Fibroblast of skin of right biceps (primary cell): Measurements from ENCODE around the gene SYCN.

ENCODE experiments used
- DNase-seq: peaks from one replicate; pipeline ENCODE4 v3.0.0-alpha.2; 2013

SYCN gene

DNA sequence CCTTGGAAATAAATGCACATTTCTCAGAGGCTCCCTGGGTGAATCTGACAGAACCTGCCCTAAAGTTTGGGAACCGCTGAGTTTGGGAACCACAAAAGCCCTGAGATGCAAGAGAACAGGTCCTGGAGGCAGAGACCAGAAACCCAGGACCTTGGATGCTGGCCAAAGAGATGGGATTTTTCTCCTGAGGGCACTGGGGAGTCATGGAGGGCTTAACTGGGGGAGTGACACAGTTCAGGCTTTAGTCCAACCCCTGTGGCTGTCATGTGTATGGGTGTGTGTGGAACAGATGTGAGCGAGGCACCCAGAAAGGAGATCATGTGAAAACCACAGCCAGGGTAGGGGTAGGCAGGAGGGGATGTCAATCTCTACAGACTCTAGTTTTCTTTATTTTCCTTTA is 11.2 kb downstream of the SYCN start:
- no peak for DNase-seq

GRCh38 chr19:39190768-39191167 is 13.3 kb downstream of the SYCN start:
- DNase-seq: no peak

DNA sequence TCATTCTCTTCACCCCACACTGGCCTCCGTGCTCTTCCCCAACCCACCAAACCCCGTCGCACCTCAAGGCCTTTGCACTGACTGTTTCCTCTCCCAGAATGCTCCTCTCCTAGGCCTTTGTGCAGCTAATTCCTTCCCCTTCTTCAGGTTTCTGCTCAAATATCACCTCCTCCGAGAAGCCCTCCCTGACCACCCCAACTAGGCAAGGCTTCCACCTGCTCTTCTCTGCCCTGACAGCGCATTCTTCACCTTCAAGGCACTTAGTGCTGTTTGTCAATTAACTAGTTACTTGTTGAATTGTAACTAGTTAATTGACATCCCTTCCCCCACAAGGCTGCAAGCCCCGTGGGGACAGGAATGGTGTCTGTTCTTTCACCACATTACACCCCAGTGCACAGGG is 15.1 kb downstream of the SYCN start:
- no peak for DNase-seq

DNA sequence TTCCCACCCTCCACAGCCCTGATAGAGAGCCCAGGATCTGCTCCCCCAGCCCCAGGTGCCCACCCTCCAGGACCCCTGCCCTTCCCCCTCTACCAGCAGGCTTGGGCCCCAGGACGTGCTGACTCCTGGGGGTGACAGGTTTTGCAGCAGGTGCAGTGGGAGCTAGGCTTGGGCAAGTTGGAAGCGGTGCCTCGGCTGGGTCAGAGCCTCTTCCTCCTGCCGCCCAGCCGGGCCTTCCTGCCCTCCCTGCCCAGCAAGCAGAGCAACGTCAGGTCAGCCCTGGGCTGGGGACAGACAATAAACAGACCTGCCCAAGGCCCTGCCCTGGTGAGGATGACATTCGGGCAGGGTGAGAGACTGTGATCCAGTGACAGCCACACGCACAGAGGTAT is 16.5 kb downstream of the SYCN start:
- no peak for DNase-seq

DNA sequence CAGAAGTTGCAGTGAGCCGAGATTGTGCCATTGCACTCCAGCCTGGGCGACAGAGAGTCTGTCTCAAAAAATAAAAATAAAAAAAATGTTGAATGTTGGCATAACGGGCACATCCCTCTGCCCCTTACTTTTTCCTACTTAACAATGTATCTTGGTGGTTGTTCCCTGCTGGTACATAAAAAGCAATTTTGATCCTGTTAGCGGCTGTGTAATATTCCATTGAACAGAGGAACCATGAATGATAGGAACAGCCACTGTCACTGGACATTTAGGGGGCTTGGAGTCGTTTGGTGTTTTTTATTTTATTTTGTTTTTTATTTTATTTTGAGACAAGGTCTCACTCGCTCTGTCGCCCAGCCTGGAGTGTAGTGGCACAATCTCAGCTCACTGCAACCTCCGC is 17.7 kb downstream of the SYCN start:
- no peak for DNase-seq

- DNase-seq: peak; percentile 27
Measured at GRCh38 chr19:39183104-39183503, 21.0 kb downstream of the SYCN start.

DNA sequence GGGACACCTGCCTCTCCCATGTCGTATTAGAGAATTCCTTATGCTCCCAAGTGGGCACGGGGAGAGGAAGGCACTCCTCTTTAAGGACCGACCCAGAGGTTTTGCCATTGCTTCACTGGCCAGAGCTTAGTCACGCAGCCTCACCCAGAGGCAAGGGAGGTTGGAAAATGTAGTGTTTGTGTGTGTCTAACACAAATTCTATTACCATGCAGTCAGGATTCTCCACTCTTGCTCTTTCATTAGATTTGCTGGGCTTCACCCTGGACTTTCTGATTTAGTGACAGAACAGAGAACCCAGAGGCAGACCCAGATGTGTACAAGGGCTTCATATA is 21.9 kb downstream of the SYCN start:
- no peak for DNase-seq

DNA sequence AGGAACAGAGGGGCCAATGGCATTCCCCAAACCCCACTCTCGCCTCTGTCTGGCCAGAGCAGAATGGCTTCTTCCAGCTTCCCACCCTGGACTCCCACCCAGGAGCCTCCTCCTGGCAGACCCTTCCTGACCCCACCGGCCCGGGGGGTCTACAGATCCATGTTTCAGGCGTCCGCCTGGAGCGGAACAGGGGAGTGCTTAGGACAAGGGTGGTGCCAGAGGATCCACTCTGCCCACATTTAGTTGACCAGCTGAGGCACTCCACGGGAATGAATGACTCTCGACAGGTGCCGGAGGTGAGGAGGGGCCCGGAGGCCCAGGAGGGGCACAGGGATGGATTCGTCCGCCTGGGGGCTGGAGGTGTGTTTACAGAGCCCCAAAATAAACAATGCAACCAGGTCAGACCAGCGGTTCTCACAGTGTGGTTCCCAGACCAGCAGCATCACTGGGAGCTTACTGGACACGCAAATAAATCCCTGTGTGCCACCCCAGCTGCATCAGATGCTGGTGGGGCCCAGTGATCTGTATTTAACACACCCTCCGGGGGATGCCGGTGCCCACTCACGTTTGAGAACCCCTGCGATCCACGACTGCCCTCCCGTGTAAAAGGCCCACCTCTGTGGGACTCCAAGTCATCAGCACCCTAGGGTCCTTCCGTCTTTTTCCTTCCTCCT is 22.4 kb downstream of the SYCN start:
- no peak for DNase-seq

DNA sequence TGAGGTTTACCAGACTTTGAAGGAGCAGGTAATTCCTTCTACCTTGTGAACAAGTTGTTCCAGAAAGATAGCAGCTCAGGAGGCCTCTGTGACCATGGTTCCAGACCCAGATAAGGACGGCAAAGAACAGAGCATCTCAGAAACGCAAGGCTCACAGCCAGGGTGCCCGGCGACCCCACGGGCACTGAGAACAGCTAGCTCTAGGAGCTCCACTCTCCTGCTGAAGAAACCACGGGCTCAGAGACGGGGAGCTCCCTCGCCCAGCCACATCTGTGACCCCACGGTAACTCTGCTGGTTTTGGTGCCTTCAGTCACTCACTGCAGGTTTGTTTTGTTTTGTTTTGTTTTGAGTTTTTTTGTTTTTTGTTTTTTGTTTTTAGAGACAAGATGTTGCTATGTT is 23.3 kb downstream of the SYCN start:
- DNase-seq: no peak

DNA sequence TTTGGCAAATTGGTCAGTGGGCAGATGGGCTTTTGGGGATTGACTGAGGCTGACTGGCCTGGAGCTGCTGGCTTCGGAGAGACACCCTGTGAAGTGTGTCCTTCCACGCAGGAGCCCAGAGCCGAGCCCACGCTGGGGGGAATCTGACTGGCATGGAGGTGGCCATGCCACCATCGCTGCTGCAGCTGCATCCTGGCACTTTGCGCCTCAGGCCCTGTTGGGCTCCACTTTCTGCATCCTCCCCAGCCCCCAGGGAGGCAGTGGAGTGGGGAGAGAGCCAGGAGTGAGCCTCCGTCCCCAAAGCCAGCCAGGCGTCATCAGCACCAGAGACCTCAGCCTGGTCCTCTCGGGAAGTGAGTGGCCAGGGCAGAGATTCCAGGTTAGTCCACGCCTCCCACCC is 24.3 kb downstream of the SYCN start:
- DNase-seq: no peak

DNA sequence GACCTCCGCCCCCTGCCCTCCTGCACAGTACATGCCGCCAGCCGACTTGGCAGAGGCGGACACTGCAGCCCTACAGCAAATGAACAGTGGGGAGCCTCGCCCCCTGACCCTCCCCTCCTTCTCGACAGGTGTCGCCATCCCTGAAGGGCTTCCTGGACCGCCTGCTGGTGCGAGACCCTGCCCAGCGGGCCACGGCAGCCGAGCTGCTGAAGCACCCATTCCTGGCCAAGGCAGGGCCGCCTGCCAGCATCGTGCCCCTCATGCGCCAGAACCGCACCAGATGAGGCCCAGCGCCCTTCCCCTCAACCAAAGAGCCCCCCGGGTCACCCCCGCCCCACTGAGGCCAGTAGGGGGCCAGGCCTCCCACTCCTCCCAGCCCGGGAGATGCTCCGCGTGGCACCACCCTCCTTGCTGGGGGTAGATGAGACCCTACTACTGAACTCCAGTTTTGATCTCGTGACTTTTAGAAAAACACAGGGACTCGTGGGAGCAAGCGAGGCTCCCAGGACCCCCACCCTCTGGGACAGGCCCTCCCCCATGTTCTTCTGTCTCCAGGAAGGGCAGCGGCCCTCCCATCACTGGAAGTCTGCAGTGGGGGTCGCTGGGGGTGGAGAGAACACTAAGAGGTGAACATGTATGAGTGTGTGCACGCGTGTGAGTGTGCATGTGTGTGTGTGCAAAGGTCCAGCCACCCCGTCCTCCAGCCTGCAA is 25.6 kb downstream of the SYCN start:
- DNase-seq: no peak

DNA sequence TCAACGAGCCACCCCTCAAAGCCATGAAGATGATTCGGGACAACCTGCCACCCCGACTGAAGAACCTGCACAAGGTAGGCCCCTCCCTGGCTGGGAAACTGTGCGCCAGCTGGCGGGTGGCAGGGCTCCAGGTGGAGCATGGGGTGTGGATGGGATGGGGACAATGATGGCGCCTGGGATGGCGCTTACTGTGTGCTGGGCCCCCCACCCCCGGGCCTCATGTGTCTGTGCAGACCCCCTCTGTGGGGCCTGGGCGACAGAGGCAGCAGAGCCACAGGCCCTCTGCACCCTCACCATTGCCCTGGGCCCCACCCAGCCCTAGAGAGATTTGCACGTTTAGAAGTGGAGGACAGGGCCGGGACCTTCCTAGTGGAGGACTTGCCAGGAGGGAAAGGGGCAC is 26.3 kb downstream of the SYCN start:
- DNase-seq: no peak

- no peak for DNase-seq
Measured at GRCh38 chr19:39177110-39177699, 26.9 kb downstream of the SYCN start.

DNA sequence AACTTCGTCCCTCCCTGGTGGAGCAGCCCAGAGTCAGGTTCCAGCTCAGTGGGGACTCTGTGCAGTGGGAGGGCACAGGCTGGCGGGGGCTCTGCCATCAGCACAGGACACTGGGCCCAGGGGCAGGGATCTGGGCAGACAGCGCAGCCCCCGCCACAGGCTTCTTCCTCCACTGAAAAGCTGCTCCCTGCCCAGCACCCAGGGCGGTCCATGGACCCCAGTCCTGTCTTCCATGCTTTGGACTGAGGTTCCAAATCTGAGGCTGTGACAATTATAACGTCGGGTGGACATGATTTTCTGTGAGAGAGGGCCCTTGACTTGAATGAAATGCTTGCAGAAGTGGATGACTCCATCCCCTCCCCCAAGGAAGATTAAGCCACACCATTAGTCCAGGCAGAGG is 28.5 kb downstream of the SYCN start:
- DNase-seq: no peak

GRCh38 chr19:39174558-39175544 is 29.2 kb downstream of the SYCN start:
- no peak for DNase-seq

DNA sequence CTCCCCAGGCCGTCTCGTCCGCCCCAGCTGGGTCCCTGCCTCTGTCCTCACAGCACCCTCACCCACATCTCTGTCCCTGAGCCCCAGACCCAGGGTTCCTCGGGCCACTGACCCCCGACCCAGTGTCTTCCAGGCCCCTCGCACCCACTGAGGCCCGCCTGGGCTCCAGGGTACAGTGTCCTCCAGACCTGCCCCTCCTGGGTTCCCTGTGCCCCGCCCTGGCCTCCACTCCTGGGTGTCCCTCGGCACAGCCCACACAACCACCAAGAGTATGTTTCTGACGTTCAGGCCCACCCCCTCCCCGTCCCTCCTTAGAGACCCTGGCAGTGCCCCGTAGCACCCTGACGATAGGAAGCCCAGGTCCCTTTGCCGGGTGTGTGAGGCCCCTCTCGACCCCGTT is 29.9 kb downstream of the SYCN start:
- no peak for DNase-seq

- DNase-seq: no peak
Measured at GRCh38 chr19:39173502-39173991, 30.5 kb downstream of the SYCN start.

- DNase-seq: no peak
Measured at GRCh38 chr19:39172700-39173501, 31.2 kb downstream of the SYCN start.

DNA sequence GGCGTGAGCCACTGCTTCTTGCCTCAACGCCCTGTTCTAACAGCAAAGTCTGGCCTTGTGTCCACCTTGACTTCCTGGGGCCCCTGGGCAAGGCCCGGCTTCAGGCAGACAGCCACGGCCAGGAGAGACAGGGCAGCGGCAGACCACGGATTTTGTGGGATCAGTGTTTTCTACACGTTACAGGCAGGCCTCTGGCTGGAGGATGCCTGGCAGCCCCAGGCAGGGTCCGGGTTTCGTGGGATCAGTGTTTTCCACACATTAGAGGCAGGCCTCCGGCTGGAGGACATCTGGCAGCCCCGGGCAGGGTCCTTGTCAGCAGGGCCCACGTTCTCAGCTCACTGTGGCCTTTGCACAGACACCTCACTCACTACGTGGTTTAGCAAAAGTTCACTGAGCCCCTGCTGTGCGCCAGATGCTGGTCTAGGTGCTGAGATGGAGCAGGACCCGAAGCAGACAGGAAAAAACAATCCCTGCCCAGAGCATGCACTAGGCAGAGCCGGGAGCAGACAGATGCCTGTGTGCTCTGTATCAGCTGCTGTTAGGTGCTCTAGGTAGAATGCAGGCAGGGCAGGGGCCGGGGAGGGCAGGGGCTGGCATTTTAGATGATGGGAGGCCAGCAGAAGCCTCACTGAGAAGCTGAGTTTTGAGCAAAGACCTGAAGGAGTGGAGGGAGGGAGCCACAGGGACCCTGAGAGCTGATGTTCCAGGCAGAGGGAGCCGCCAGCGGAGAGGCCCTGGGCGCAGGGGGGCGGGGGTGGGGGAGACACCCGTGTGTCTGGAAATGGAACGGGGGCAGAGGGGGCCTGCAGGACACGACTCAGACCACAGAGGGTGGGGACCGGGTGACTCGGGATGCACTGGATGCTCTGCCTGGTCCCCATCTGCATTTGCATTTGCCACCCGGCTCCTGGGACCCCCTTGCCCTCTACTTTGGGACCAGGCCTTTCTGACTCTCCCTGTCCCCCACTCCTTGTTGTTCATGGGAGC is 32.3 kb downstream of the SYCN start:
- no peak for DNase-seq

GRCh38 chr19:39170386-39171231 is 33.5 kb downstream of the SYCN start:
- DNase-seq: no peak
